HepG2 (cell line): ENCODE data around the gene MPV17L. TPM values are rescaled to one million over a fixed set of nuclear protein-coding genes. Genes with fewer than 3 reads are reported as not detected.

ENCODE experiments used
- BCL6 ChIP-seq: IDR thresholded peaks from 2 replicates; pipeline ENCODE4 v1.6.1; 2016; ENCODE audit warnings: missing genetic modification reagents, missing compliant biosample characterization
- CCAR2 ChIP-seq: fragments of 200-400 bp; formaldehyde crosslinking; optimal IDR thresholded peaks from 2 replicates; pipeline ENCODE3; 2018; ENCODE audit warnings: low read depth, mild to moderate bottlenecking, low read length, moderate library complexity
- ELF1 ChIP-seq: sonication (generic); formaldehyde crosslinking; IDR thresholded peaks from 2 replicates; pipeline ENCODE4 v1.4.0; 2020; ENCODE audit warnings: missing genetic modification reagents
- GATAD1 ChIP-seq: IDR thresholded peaks from 2 replicates; pipeline ENCODE4 v1.6.1; 2016; ENCODE audit warnings: missing genetic modification reagents, missing compliant biosample characterization
- HNF4G ChIP-seq, 2 experiments: sonication (generic) in 1 of 2; formaldehyde crosslinking in 1 of 2; IDR thresholded peaks; 2 replicates each; pipeline versions ENCODE4 v1.4.0 to v1.6.1; 2011 to 2020; ENCODE audit warnings: borderline replicate concordance in 2 of 2, low read depth in 2 of 2, mild to moderate bottlenecking in 2 of 2, low read length in 1 of 2, missing genetic modification reagents in 1 of 2, moderate library complexity in 1 of 2
- KDM6A ChIP-seq: IDR thresholded peaks from 2 replicates; pipeline ENCODE4 v1.6.1; 2016; ENCODE audit warnings: low read depth
- MEIS2 ChIP-seq: sonication (generic); formaldehyde crosslinking; IDR thresholded peaks from 2 replicates; pipeline ENCODE4 v1.9.0; 2021; ENCODE audit warnings: mild to moderate bottlenecking, missing genetic modification reagents
- MXD3 ChIP-seq: IDR thresholded peaks from 2 replicates; pipeline ENCODE4 v1.6.1; 2016; ENCODE audit warnings: mild to moderate bottlenecking, missing biosample characterization, missing genetic modification reagents
- NAIF1 ChIP-seq: sonication (generic); formaldehyde crosslinking; IDR thresholded peaks from 2 replicates; pipeline ENCODE4 v1.5.0; 2020; ENCODE audit warnings: mild to moderate bottlenecking, missing genetic modification reagents, borderline replicate concordance
- NFE2L2 ChIP-seq: fragments of 150-350 bp; IDR thresholded peaks from 2 replicates; pipeline ENCODE4 v1.6.1; 2014; ENCODE audit warnings: low read length
- NR2F6 ChIP-seq, 2 experiments: IDR thresholded peaks; 2 replicates each; pipeline ENCODE4 v1.6.1; 2016; ENCODE audit warnings: antibody characterized with exemption in 1 of 2, mild to moderate bottlenecking in 1 of 2
- RBAK ChIP-seq: sonication (generic); formaldehyde crosslinking; IDR thresholded peaks from 2 replicates; pipeline ENCODE4 v1.5.1; 2020; ENCODE audit warnings: mild to moderate bottlenecking, missing genetic modification reagents
- SOX13 ChIP-seq, 3 experiments: fragments of 450-650 bp in 1 of 3; sonication (generic) in 1 of 3; formaldehyde crosslinking in 1 of 3; IDR thresholded peaks in 2 of 3; conservative IDR thresholded peaks in 1 of 3; 2 replicates each; pipeline versions ENCODE4 v1.5.0 to v1.6.1; 2016 to 2020; ENCODE audit warnings: antibody characterized with exemption in 1 of 3, mild to moderate bottlenecking in 1 of 3, missing compliant biosample characterization in 1 of 3, missing genetic modification reagents in 1 of 3, moderate library complexity in 1 of 3
- SP4 ChIP-seq: sonication (generic); formaldehyde crosslinking; IDR thresholded peaks from 2 replicates; pipeline ENCODE4 v1.8.1; 2023; ENCODE audit warnings: mild to moderate bottlenecking, missing genetic modification reagents
- TP53 ChIP-seq: sonication (generic); formaldehyde crosslinking; conservative IDR thresholded peaks from 2 replicates; pipeline ENCODE4 v1.4.0; 2020; ENCODE audit warnings: missing genetic modification reagents
- TRIM24 ChIP-seq: sonication (generic); formaldehyde crosslinking; IDR thresholded peaks from 2 replicates; pipeline ENCODE4 v1.8.0; 2022; ENCODE audit warnings: mild to moderate bottlenecking, missing genetic modification reagents
- YEATS2 ChIP-seq: sonication (generic); formaldehyde crosslinking; IDR thresholded peaks from 2 replicates; pipeline ENCODE4 v1.4.0; 2020; ENCODE audit warnings: missing genetic modification reagents, borderline replicate concordance
- ZKSCAN5 ChIP-seq: sonication (generic); formaldehyde crosslinking; IDR thresholded peaks from 2 replicates; pipeline ENCODE4 v1.5.1; 2020; ENCODE audit warnings: mild to moderate bottlenecking, missing genetic modification reagents
- ZNF124 ChIP-seq: sonication (generic); formaldehyde crosslinking; IDR thresholded peaks from 2 replicates; pipeline ENCODE4 v1.4.0; 2020; ENCODE audit warnings: missing genetic modification reagents
- ZNF331 ChIP-seq: sonication (generic); formaldehyde crosslinking; IDR thresholded peaks from 2 replicates; pipeline ENCODE4 v1.4.0; 2020; ENCODE audit warnings: missing genetic modification reagents
- ZNF333 ChIP-seq: sonication (generic); formaldehyde crosslinking; IDR thresholded peaks from 2 replicates; pipeline ENCODE4 v1.4.0; 2020; ENCODE audit warnings: mild to moderate bottlenecking, missing genetic modification reagents, borderline replicate concordance
- ZNF558 ChIP-seq: sonication (generic); formaldehyde crosslinking; IDR thresholded peaks from 2 replicates; pipeline ENCODE4 v1.9.0; 2022; ENCODE audit warnings: mild to moderate bottlenecking, missing genetic modification reagents, borderline replicate concordance
- ZNF607 ChIP-seq: sonication (generic); formaldehyde crosslinking; IDR thresholded peaks from 2 replicates; pipeline ENCODE4 v1.5.1; 2020; ENCODE audit warnings: missing genetic modification reagents, mild to moderate bottlenecking, borderline replicate concordance
- ZNF639 ChIP-seq: conservative IDR thresholded peaks from 2 replicates; pipeline ENCODE4 v1.6.1; 2018; ENCODE audit warnings: missing genetic modification reagents
- ZNF670 ChIP-seq: sonication (generic); formaldehyde crosslinking; IDR thresholded peaks from 2 replicates; pipeline ENCODE4 v1.8.0; 2022; ENCODE audit warnings: mild to moderate bottlenecking, missing genetic modification reagents, borderline replicate concordance
- ZNF777 ChIP-seq: sonication (generic); formaldehyde crosslinking; IDR thresholded peaks from 2 replicates; pipeline ENCODE4 v1.4.0; 2020; ENCODE audit warnings: missing genetic modification reagents
- ZNF790 ChIP-seq: sonication (generic); formaldehyde crosslinking; IDR thresholded peaks from 2 replicates; pipeline ENCODE4 v1.8.0; 2022; ENCODE audit warnings: missing genetic modification reagents, mild to moderate bottlenecking, borderline replicate concordance
- ZNF83 ChIP-seq: sonication (generic); formaldehyde crosslinking; IDR thresholded peaks from 2 replicates; pipeline ENCODE4 v1.4.0; 2020; ENCODE audit warnings: missing genetic modification reagents, mild to moderate bottlenecking, borderline replicate concordance
- ZSCAN20 ChIP-seq: sonication (generic); formaldehyde crosslinking; IDR thresholded peaks from 2 replicates; pipeline ENCODE4 v1.4.0; 2020; ENCODE audit warnings: missing genetic modification reagents, mild to moderate bottlenecking, borderline replicate concordance
- polyA plus RNA-seq, 8 experiments: library from polyadenylated mRNA; depleted of rRNA in 3 of 8; stranded (reverse) in 7 of 8; unstranded in 1 of 8; fragments of >200 nt; fragmentation: Illumina TruSeq in 4 of 8; extraction: Trizol in 4 of 8; gene quantifications; 2 replicates each; pipeline versions ENCODE4 v1.2.1 to v1.2.3, GENCODE V29; 2011 to 2016; ENCODE audit warnings: low read depth in 4 of 8, missing spikeins in 1 of 8, mixed read lengths in 1 of 8; ENCODE audit not compliant: insufficient read depth in 1 of 8
- total RNA-seq, 5 experiments: library from RNA; depleted of rRNA; stranded (reverse); fragments of >200 nt; fragmentation: Illumina TruSeq; extraction: Trizol; gene quantifications; 2 replicates each; pipeline ENCODE4 v1.2.3, GENCODE V29; 2016; ENCODE audit warnings: low read depth in 1 of 5

The MPV17L gene
- total and polyA plus RNA-seq, 2 of the 13 experiments (the other 11 are each of a cell fraction or from before 2014, with no cell fraction given): 34.7 to 63.8 TPM

- TF ChIP-seq SOX13 (IDR thresholded peaks at IDR 0.05) (peak; percentile 81), SOX13 (CRISPR knock-in tag; conservative IDR thresholded peaks at IDR 0.05 in 1 of 2, IDR thresholded peaks at IDR 0.05 in 1 of 2) (peak in 1 of 2 experiments; percentile 87; a peak in 2 of 4 replicates), YEATS2 (CRISPR knock-in tag) (peak; percentile 62; the same call in 1 of the 2 replicates), ELF1 (CRISPR knock-in tag) (peak; percentile 84), ZNF790 (CRISPR knock-in tag) (no peak), ZKSCAN5 (CRISPR knock-in tag) (no peak; the same call in 1 of the 2 replicates), NFE2L2 (peak; percentile 9; the same call in 1 of the 2 replicates), BCL6 (CRISPR knock-in tag) (peak; percentile 93), NAIF1 (CRISPR knock-in tag) (peak; percentile 59; the same call in 1 of the 2 replicates), HNF4G (IDR thresholded peaks at IDR 0.05; ENCODE audit: borderline replicate concordance, low read depth, low read length) (peak; percentile 87), HNF4G (CRISPR knock-in tag; IDR thresholded peaks at IDR 0.05; ENCODE audit: borderline replicate concordance, low read depth) (peak; percentile 79; the same call in 1 of the 2 replicates), SP4 (0 out of 2 replicates have a peak, but pooled peaks have one; percentile 24), MEIS2 (0 out of 2 replicates have a peak, but pooled peaks have one; percentile 16), KDM6A (CRISPR knock-in tag) (peak; percentile 98), ZNF333 (CRISPR knock-in tag) (peak; percentile 42; the same call in 1 of the 2 replicates), ZNF777 (CRISPR knock-in tag) (no peak), GATAD1 (no peak), ZSCAN20 (no peak), MXD3 (CRISPR knock-in tag) (no peak; the same call in 1 of the 2 replicates), TRIM24 (peak; percentile 17; the same call in 1 of the 2 replicates), ZNF670 (CRISPR knock-in tag) (no peak), TP53 (no peak), CCAR2 (no peak), ZNF607 (CRISPR knock-in tag) (0 out of 2 replicates have a peak, but pooled peaks have one; percentile 20), ZNF83 (CRISPR knock-in tag) (0 out of 2 replicates have a peak, but pooled peaks have one; percentile 56), RBAK (peak; percentile 30; the same call in 1 of the 2 replicates), ZNF331 (CRISPR knock-in tag) (peak; percentile 97), ZNF124 (CRISPR knock-in tag) (peak; percentile 88; the same call in 1 of the 2 replicates), ZNF639 (no peak; the same call in 1 of the 2 replicates), NR2F6 (IDR thresholded peaks at IDR 0.05) (peak; percentile 79), NR2F6 (CRISPR knock-in tag; IDR thresholded peaks at IDR 0.05) (peak; percentile 85), ZNF558 (0 out of 2 replicates have a peak, but pooled peaks have one; percentile 42)
Observed at GRCh38 chr16:15398618-15399316, 3.2 kb downstream of the MPV17L start (continued).
